GM18870 (cell line): Measurements from ENCODE around the gene C3orf20.

Experiments
- ATAC-seq: cut with Tn5 transposase; IDR thresholded peaks from one replicate; pipeline ENCODE4 v1.9.1; 2021; ENCODE audit warnings: moderate library complexity; ENCODE audit not compliant: unreplicated experiment

Gene C3orf20

DNA sequence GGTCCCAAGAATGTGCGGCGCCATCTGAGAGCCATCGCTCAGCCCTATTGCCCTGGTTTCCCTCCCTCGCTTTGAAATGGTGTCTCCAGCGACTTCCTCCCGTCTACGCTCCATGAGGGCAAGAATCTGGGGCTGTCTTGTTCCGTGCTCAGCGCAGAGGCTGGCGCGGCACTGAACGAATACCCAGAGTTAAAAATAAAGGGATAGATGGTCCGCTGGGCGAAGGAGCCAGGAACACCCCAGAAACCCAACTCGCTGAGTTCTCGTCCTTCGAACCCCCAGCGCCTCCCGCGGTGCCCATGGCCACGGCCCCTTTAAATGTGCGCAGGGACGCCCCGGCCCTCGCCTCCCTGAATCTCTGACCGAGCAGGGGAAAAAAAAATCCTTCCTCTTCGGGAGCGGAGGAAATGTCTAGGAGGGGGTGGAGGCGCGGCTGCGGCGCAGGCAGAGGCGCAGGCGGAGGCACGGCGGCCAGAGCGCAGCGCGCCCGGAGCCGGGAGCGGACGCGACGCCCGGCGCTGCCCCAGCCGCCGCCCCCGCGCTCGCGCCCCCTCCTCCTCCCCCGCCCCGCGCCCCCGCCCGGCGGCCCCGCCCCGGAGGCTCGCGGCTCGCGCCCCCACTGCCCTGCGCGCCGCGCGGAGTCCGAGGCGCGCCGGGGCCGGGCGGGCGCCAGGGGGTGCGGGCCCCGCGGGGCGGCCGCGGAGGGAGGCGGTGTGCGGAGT, 135.3 kb downstream of the C3orf20 start:
- ATAC-seq: no peak

DNA sequence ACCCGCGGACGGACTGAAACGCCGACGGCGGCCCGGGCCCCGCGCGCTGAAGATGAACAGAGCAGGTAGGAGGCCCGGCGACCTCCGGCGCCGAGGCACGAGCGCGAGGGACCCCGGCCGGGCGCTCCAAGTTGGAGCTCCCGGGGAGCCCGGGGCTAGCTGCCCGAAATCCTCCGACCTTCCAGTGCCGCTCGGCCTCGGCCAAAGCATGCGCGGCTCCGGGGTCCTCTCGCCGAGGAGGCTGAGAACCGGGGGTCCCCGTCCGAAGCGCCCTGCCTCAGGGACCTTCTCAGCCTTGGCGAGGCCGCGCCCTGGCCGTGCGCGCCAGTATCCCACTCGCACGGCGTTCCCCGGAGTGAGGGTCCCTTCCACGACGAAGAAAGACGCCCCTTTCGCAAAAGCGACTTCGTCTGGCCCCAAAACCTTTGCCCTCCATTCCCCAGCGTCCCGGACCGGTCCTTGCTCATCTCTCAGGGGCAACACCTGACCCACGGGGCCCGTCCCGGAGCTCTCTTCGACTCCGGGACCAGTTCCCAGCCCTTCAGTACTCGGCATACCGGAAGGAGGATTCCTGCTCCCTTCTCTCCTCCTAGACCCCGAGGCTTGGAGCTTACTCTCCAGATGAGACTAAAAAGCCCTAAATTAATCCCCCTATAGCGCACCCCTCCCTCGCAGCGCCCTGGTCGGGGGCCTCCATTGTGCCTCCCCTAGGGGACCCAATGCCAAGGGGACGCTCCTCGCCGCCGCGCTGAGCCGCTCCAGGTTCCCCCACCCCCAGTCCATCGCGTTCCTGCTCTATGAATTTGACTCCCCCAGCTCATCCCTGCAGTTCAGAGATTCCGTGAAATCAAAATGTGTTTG, 136.1 kb downstream of the C3orf20 start:
- ATAC-seq: no peak

DNA sequence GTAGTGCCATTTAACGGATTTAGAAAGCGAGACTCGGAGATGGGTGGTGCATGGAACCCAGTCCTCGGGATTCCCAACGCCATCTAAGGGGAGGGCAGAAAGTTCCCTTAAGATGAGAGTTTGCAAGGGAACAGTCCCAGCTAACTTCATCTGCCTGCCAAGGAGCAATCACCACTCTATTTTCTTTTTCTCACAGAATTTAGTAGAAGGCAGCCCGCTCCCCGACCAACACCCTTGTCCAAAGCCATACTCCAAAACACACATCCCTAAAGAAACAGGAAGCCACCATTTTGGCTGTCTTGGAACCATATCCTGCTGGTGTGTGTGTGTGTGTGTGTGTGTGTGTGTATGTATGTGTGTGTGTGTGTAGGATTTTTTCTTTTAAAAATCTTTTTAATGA, 136.7 kb downstream of the C3orf20 start:
- no peak for ATAC-seq

DNA sequence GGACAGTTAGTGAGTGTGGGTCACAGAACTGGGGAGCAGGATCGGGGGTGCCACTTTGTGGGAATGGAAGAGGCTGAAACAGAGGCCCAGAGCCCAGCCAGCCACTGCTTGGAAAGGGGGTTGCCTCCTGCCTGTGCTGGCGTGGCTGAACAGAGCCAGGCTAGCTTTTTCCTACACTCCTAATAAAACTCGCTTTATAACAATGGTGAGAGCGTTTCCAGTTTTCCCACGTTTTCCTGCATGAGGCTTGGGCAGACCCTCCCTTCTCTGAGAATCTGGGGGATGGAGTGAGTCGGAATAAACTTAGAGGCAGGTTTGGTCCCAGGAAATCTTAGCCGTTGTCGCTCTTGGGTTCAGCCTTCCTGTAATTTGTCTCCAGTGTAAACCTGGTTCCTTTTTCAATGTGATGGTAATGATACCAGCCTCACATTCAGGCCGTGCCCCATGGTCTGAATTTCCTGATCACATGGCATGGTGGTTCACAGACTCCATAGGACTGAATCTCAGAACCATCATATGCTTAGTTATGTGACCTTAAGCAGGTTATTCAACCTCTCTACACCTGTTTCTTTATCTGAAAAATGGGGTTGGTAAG, 137.4 kb downstream of the C3orf20 start:
- ATAC-seq: no peak

DNA sequence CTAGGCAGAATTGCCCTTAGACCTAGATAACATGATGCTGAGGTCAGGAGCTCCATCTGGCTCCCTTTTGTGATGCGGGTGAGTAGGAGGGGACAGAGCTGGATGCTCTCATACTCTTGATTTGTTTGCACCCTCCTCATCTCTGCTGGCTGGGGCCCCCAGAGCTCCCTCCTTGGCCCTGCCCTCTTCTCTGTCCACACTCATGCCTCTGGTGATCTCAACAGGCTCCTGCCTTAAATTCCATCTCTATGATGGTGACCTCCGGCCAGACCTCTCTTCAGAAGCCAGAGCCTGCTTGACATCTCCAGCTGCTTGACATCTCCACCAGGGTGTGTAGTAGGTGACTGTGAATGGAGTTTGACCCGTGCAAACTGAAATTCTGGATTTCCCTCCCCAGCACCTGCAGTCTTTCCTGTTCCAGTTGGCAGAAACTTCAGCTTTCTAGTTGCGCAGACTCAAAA, 139.5 kb downstream of the C3orf20 start:
- ATAC-seq: no peak

DNA sequence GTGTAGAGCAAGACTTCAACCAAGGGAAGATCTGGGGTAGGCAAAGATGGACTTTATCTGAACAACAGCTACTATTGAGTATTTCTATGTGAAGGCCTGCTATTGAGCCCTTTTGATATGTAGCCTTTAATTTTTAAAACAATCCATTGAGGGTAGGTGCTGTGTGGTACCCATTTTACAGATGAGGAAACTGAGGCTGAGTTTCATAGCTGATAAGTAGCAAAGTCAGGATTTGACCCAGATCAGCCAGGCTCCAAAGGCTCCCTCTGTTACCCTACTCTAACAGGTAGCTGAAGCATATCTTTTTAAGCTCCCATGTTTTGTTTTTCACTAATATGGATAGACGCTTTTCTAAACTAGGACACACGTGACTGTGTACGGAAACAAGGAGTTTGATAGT, 141.4 kb downstream of the C3orf20 start:
- no peak for ATAC-seq

DNA sequence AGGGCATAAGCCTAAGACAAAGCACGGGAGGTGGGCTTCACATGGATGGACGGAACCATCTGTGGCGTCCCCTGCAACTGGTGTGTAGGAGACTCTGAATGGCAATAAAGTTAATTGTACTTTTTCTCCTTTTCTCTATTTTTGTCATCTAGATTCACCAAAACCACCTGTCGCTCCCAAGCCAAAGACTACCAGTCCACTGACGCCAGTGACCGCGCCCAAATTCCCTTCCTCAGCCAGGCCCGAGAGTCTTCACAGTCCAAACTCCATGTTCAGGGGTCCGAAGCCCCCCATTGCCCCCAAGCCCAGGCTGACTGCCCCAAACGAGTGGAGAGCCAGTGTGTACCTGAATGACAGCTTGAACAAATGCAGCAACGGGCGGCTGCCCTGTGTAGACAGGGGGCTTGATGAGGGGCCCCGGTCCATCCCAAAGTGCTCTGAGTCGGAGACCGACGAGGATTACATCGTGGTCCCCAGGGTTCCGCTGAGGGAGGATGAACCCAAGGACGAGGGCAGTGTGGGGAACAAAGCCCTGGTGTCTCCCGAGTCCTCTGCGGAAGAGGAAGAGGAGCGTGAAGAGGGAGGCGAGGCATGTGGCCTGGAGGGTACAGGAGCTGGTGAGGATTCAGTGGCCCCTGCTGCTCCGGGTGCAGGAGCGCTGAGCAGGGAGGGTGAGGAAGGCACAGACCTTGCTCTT, 144.0 kb downstream of the C3orf20 start, which contains the start of gene FGD5:
FGD5 (plus strand) TSS at position 159 of the 697 bp plus-strand sequence; CDS start at position 269, 110 bp downstream.
- no peak for ATAC-seq

DNA sequence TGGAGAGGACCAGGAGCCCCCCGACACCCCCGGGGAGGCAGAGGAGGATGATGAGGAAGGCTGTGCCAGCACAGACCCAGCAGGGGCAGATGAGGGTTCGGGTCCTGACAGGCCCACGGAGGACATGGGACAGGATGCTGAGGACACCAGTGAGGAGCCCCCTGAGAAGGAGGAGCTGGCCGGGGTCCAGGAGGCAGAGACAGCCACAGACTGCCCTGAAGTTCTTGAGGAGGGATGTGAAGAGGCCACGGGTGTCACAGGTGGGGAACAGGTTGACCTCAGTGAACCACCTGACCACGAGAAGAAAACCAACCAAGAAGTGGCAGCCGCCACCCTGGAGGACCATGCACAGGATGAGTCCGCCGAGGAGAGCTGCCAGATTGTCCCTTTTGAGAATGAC, 144.7 kb downstream of the C3orf20 start:
- no peak for ATAC-seq

DNA sequence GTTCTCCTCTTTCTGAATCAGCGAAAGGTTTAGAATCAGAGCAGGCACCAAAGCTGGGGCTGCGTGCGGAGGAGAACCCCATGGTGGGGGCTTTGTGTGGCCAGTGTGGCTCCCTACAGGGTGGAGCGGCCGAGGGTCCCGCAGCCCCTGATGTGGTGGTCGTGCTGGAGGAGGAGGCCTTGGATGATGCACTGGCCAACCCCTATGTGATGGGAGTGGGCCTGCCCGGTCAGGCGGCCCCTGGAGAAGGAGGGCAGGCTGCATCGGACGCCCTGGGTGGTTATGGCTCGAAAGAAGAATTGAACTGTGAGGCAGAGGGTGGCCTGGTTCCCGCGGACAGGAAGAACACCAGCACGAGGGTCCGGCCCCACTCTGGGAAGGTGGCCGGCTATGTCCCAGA, 145.2 kb downstream of the C3orf20 start:
- no peak for ATAC-seq

DNA sequence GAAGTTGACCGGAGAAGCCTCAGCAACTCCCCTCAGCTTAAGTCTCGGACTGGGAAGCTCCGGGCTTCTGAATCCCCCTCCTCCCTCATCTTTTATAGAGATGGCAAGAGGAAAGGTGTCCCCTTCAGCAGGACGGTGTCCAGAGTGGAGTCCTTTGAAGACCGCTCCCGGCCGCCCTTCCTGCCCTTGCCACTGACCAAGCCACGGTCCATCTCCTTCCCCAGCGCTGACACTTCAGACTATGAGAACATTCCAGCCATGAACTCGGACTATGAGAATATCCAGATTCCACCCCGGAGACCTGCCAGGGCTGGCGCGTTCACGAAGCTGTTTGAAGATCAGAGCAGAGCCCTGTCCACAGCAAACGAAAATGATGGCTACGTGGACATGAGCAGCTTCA, 146.2 kb downstream of the C3orf20 start:
- no peak for ATAC-seq

DNA sequence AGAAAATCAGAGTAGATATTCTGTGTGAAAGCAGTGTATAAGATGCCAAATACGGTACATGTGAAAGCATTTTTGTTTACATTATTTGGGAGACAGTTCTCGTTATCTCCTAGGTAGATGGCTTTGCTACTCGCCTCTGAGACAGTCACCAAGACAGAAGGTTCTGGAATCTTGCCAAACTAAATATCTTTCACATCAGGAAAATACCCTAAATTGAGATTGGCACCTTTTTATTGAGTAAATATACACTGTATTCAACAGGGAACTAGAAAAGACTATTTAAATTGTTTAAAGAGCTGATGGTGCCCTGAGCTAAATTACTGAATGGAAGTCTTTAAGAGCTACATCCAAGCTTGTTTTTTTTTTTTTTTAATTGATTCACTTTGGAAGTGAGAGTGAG, 147.2 kb downstream of the C3orf20 start:
- ATAC-seq: no peak
